Inferior parietal cortex (tissue), 1 donor: Measurements from ENCODE around the gene GLMP.
"Not testable (repeated sequence)": the region's sequence is repeated elsewhere in the genome, so short reads cannot be mapped to it uniquely, and the experiment has no call there.

Experiments
- DNase-seq: peaks from one replicate; pipeline ENCODE4 v3.0.0-alpha.2; 2016; ENCODE audit errors: extremely low spot score

Gene GLMP

GRCh38 chr1:156295391-156295947, at the start of gene GLMP:
Gene GLMP, minus strand, starts transcription at chr1:156295679. Its CDS starts 34 bp downstream, at chr1:156295645.
- peak; percentile 82 for DNase-seq

- no peak for DNase-seq
Observed at GRCh38 chr1:156344409-156344808, 48.9 kb upstream of the GLMP start.

- no peak for DNase-seq
Observed at GRCh38 chr1:156342166-156342955, 46.9 kb upstream of the GLMP start.

GRCh38 chr1:156338180-156338976, 42.9 kb upstream of the GLMP start, which contains the start of the genes CCT3 and TSACC:
Gene CCT3, minus strand, starts transcription at chr1:156338292. Its CDS starts 108 bp downstream, at chr1:156338184.
Gene TSACC, plus strand, starts transcription at chr1:156338526. Its CDS starts 1,232 bp downstream, at chr1:156339758.
- DNase-seq, result peak; percentile 99

- no peak for DNase-seq
Observed at GRCh38 chr1:156337888-156338179, 42.4 kb upstream of the GLMP start.

- no peak for DNase-seq
Observed at GRCh38 chr1:156337052-156337887, 41.8 kb upstream of the GLMP start.

GRCh38 chr1:156336242-156336641, 40.8 kb upstream of the GLMP start:
- no peak for DNase-seq

GRCh38 chr1:156323179-156323578, 27.7 kb upstream of the GLMP start:
- DNase-seq, result not testable (repeated sequence)

GRCh38 chr1:156320560-156320959, 25.1 kb upstream of the GLMP start:
- DNase-seq, result no peak

- DNase-seq, result peak; percentile 32
Observed at GRCh38 chr1:156319664-156320063, 24.2 kb upstream of the GLMP start.

- DNase-seq, result no peak
Observed at GRCh38 chr1:156316909-156317308, 21.4 kb upstream of the GLMP start.

GRCh38 chr1:156310962-156311361, 15.5 kb upstream of the GLMP start:
- DNase-seq, result no peak

- no peak for DNase-seq
Observed at GRCh38 chr1:156308078-156308477, 12.6 kb upstream of the GLMP start.

GRCh38 chr1:156305215-156305614, 9.7 kb upstream of the GLMP start:
- no peak for DNase-seq

- DNase-seq, result no peak
Observed at GRCh38 chr1:156303241-156303640, 7.8 kb upstream of the GLMP start.

GRCh38 chr1:156298852-156299357, 3.4 kb upstream of the GLMP start, which contains the start of gene VHLL:
Gene VHLL, minus strand, starts transcription at chr1:156299307. Its CDS starts 118 bp downstream, at chr1:156299189.
- no peak for DNase-seq

GRCh38 chr1:156293895-156294294, 1.6 kb downstream of the GLMP start:
- DNase-seq, result no peak

- no peak for DNase-seq
Observed at GRCh38 chr1:156293098-156293434, 2.4 kb downstream of the GLMP start.

GRCh38 chr1:156291226-156292061, 4.0 kb downstream of the GLMP start:
- peak; percentile 72 for DNase-seq

- no peak for DNase-seq
Observed at GRCh38 chr1:156289857-156290256, 5.6 kb downstream of the GLMP start.

- no peak for DNase-seq
Observed at GRCh38 chr1:156286061-156286460, 9.4 kb downstream of the GLMP start.
